HG03469 (cell line): ENCODE data around the gene DAPK2.
A peak's percentile ranks its signal among the peaks of the same experiment; 100 is the strongest.

Experiments
- ATAC-seq: cut with Tn5 transposase; IDR thresholded peaks from one replicate; pipeline ENCODE4 v1.9.1; 2021; ENCODE audit warnings: mild to moderate bottlenecking, moderate library complexity, moderate number of reproducible peaks; ENCODE audit not compliant: unreplicated experiment

The DAPK2 gene

GRCh38 chr15:64000183-64000951 is 45.9 kb downstream of the DAPK2 start:
- no peak for ATAC-seq

GRCh38 chr15:63999177-63999576 is 47.1 kb downstream of the DAPK2 start:
- no peak for ATAC-seq

GRCh38 chr15:63998489-63998888 is 47.8 kb downstream of the DAPK2 start:
- ATAC-seq: no peak

- no peak for ATAC-seq
These were observed 48.4 kb downstream of the DAPK2 start for GRCh38 chr15:63997715-63998442.

GRCh38 chr15:63996794-63997357 is 49.4 kb downstream of the DAPK2 start:
- ATAC-seq: no peak

- ATAC-seq: no peak
These were observed 50.5 kb downstream of the DAPK2 start for GRCh38 chr15:63995789-63996188.

GRCh38 chr15:63994073-63994600 is 52.1 kb downstream of the DAPK2 start:
- ATAC-seq: no peak

- no peak for ATAC-seq
These were observed 54.0 kb downstream of the DAPK2 start for GRCh38 chr15:63992300-63992699.

- no peak for ATAC-seq
These were observed 54.6 kb downstream of the DAPK2 start for GRCh38 chr15:63991706-63992105.

- ATAC-seq: no peak
These were observed 55.8 kb downstream of the DAPK2 start for GRCh38 chr15:63990454-63990853.

- ATAC-seq: no peak
These were observed 58.4 kb downstream of the DAPK2 start for GRCh38 chr15:63987796-63988378.

GRCh38 chr15:63986751-63987341 is 59.4 kb downstream of the DAPK2 start:
- ATAC-seq: peak; percentile 61

GRCh38 chr15:63986185-63986680 is 60.1 kb downstream of the DAPK2 start:
- no peak for ATAC-seq

GRCh38 chr15:63985221-63986184 is 60.8 kb downstream of the DAPK2 start:
- ATAC-seq: no peak

GRCh38 chr15:63984331-63984730 is 62.0 kb downstream of the DAPK2 start:
- ATAC-seq: no peak

GRCh38 chr15:63983061-63983711 is 63.1 kb downstream of the DAPK2 start:
- no peak for ATAC-seq

- ATAC-seq: no peak
These were observed 63.9 kb downstream of the DAPK2 start for GRCh38 chr15:63982381-63982854.

GRCh38 chr15:63981596-63982320 is 64.5 kb downstream of the DAPK2 start:
- ATAC-seq: no peak
